ENCODE results near the gene TREML1.

DNA sequence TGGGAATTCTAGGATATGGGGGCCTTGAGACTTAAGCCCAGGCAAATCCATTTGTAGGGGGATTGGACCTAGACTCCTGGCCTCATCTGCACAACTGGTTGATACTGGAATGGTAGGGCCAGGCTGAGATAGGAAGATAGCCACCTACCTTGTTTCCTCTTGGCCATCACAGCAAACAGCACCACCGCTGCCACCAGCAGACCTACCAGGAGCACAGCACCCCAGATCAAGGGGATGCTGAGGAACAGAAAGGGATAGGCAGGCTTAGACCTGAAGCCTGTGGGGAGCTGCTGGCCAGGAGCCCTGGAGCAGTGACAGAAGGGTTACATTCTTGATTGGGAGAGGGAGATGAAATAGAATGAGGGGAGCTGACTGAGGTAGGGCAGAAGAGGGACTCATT, 3.5 kb downstream of the TREML1 start:
- TF ChIP-seq CTCF (IDR thresholded peaks at IDR 0.05) (no peak), POLR2A (IDR thresholded peaks at IDR 0.05) (no peak)

All from uterus (tissue), 2 donors.